Thymus (tissue), 11 donors: Measurements from ENCODE around the gene TTLL11. TPM values are rescaled to one million over a fixed set of nuclear protein-coding genes. Genes with fewer than 3 reads are reported as not detected.

Source experiments
- DNase-seq, 9 donors: peaks; one replicate each; pipeline ENCODE4 v3.0.0-alpha.2; 2013; ENCODE audit warnings: low spot score in 9 of 9, low read depth in 6 of 9, missing footprints in 1 of 9
- H3K27ac ChIP-seq, 2 donors: one replicate each; pipeline ENCODE4 v1.5.1; 2013; ENCODE audit warnings: control low read depth in 1 of 2, low read depth in 1 of 2, low read length in 1 of 2, mild to moderate bottlenecking in 1 of 2, moderate library complexity in 1 of 2
- H3K27me3 ChIP-seq, 2 donors: one replicate each; pipeline ENCODE4 v1.5.1; 2013; ENCODE audit warnings: low read length in 1 of 2; ENCODE audit not compliant: control insufficient read depth in 2 of 2, insufficient read depth in 1 of 2
- H3K36me3 ChIP-seq, 2 donors: one replicate each; pipeline ENCODE4 v1.5.1; 2013; ENCODE audit warnings: low read length in 1 of 2, mild to moderate bottlenecking in 1 of 2, moderate library complexity in 1 of 2; ENCODE audit not compliant: control insufficient read depth in 2 of 2, insufficient read depth in 2 of 2
- H3K4me1 ChIP-seq, 2 donors: one replicate each; pipeline ENCODE4 v1.5.1; 2013; ENCODE audit warnings: low read length in 2 of 2; ENCODE audit not compliant: control insufficient read depth in 2 of 2, insufficient read depth in 2 of 2
- H3K4me3 ChIP-seq, 2 donors: one replicate each; pipeline ENCODE4 v1.5.1; 2013; ENCODE audit warnings: low read length in 2 of 2, control low read depth in 1 of 2, mild to moderate bottlenecking in 1 of 2
- H3K9me3 ChIP-seq, 2 donors: one replicate each; pipeline ENCODE4 v1.5.1; 2013; ENCODE audit warnings: low read length in 1 of 2, mild to moderate bottlenecking in 1 of 2; ENCODE audit not compliant: control insufficient read depth in 2 of 2, insufficient read depth in 1 of 2
- WGBS: extraction: QIAGEN DNeasy Blood & Tissue Kit; methylation state at CpG from one replicate; pipeline ENCODE4 v1.1.7; 2013; 5-methylcytosine and 5-hydroxymethylcytosine counted together
- polyA plus RNA-seq: library from polyadenylated mRNA; stranded (reverse); fragments of 200-250 nt; gene quantifications from one replicate; pipeline ENCODE4 v1.2.3, GENCODE V29; 2013
- total RNA-seq: library from RNA; stranded (reverse); fragments of 120-200 nt; gene quantifications from one replicate; pipeline ENCODE4 v1.2.4, GENCODE V29; 2013
- donor health status: healthy.

Gene TTLL11
- total and polyA plus RNA-seq, 2 donors: 2.1 to 4.0 TPM

DNA sequence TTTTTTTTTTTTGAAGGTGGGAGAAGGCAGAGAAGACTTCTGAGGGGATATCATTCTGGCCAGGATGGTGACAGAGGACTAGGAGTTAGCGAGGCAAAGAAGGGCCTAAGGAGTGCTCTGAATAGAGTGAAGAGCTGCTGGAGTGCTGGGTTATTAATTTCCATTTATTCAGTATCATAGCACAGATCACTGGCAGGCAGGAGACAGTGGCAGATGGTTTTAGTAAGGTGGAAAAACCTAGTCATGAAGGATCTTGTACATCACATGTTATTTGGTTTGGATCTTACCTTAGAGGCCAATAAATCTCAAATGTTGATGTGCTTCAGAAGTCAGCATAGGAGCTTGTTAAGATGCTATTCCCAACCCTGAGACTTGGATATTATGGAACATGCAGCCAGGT lies 165.5 kb downstream of the TTLL11 start:
- no peaks in the 10 kb centered on the region for H3K27me3 ChIP-seq

DNA sequence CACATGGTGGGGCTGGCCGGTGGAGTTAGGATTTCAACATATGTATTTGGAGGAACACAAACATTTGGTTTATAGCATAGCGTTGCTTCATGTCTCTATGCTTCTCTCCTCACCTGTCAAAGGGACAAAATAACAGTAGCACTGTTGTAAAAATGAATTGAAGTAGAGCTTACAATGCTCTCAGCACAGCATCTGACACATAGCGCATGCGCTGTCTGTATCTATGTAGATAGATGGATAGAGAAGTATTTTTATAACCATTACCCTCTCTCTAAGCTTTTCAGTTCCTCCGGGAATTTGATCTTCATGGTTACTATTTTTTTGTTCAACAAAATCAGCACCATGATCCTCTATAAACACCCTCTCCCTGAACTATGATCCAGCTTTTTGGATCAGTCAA lies 166.0 kb downstream of the TTLL11 start:
- DNase-seq: no peak
- H3K9me3 ChIP-seq: no peaks in the 10 kb centered on the region
- no peaks in the 10 kb centered on the region for H3K27me3 ChIP-seq
- H3K4me1 ChIP-seq: peaks cover 7 to 18% of the 10 kb centered on the region in 2 donors
- no peak overlapping the region for H3K27ac ChIP-seq
- no peaks in the 10 kb centered on the region for H3K36me3 ChIP-seq
- 97% methylated on average over 5 of the region's 5 CpGs for WGBS
- H3K4me3 ChIP-seq: no peak overlapping the region

More for the DNA sequence above, 165.5 kb downstream of the TTLL11 start:
- WGBS: 98% methylated on average over 1 of the region's 1 CpG
- Histone ChIP-seq H3K27ac (no peak overlapping the region), H3K4me1 (peaks cover 7 to 18% of the 10 kb centered on the region in 2 donors), H3K4me3 (no peak overlapping the region), H3K36me3 (no peaks in the 10 kb centered on the region), H3K9me3 (no peaks in the 10 kb centered on the region)
- no peak for DNase-seq

DNA sequence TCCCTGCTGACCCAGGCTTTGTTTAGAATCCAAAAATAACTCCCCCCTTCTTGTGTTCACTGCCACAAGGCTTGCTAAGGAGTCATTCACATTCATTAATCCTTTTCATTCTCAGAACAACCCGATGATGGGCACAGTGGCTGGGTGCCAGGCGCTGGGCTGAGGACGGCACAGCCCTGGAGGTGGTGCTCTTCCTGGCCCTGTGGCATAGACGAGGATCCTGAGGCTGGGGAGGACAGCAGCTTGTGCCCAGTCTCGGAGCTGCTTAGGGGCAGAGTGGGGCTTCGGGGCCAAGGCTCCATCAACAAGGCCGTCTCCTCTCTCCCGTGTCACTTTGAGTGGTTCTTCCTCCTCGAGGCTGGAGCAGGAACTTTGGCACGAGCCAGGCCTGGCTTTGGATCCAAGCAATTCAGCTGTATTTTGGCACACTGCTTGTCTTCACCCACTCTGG lies 166.7 kb downstream of the TTLL11 start:
- no peak overlapping the region for H3K4me3 ChIP-seq
- H3K9me3 ChIP-seq: no peaks in the 10 kb centered on the region
- no peak for DNase-seq
- no peaks in the 10 kb centered on the region for H3K36me3 ChIP-seq
- WGBS: 96% methylated on average over 10 of the region's 10 CpGs
- H3K27ac ChIP-seq: no peak overlapping the region
- no peaks in the 10 kb centered on the region for H3K27me3 ChIP-seq
- peaks cover 7 to 18% of the 10 kb centered on the region in 2 donors for H3K4me1 ChIP-seq

DNA sequence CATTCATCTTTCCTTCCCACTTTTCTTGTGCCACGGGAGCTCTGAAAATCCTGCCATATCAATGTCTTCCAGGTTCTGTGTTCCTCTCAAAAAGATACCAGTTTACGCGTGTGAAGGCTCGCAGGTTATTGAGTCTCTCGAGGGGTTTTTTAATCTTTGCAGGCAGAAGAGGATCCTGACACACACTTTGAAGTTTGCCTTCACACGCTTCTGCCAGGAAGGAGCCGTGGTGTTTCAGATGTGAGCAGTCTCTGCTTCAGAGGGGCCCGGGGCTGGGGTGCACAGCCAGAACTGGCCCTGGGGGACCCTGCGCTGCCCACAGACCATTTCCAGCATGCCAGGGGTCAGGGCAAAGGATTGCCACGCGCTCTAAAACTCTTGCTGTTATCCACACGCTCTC lies 167.2 kb downstream of the TTLL11 start:
- Histone ChIP-seq H3K4me3 (no peak overlapping the region), H3K4me1 (peaks cover 7 to 18% of the 10 kb centered on the region in 2 donors), H3K9me3 (no peaks in the 10 kb centered on the region), H3K27ac (no peak overlapping the region), H3K27me3 (no peaks in the 10 kb centered on the region), H3K36me3 (no peaks in the 10 kb centered on the region)
- WGBS: 54% methylated on average over 12 of the region's 12 CpGs
- peak; percentile 14 to 76 (median 31) for DNase-seq

DNA sequence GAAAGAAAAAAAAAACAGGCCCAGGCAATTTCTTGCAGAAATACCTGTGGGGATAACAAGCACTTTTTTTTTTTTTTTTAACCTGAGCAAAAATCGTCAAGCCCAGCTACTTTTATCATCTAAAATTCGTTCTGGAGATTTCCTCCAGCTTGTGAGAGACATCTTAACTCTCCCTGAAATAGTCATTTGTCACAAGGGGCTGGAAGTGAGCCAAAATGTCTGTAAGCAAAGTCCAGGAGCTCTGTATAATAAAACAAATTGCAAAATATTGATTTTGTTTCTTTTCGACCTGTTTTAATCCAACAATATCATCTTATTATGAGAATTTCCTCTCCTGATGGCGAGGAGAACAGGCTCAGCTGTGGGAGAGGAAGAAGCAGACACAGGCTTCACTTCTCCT lies 168.4 kb downstream of the TTLL11 start:
- Histone ChIP-seq H3K4me1 (peaks cover 7 to 18% of the 10 kb centered on the region in 2 donors), H3K27me3 (no peaks in the 10 kb centered on the region), H3K9me3 (no peaks in the 10 kb centered on the region), H3K27ac (no peak overlapping the region), H3K36me3 (no peaks in the 10 kb centered on the region), H3K4me3 (no peak overlapping the region)
- 82% methylated on average over 4 of the region's 4 CpGs for whole genome bisulfite sequencing
- DNase-seq: no peak

DNA sequence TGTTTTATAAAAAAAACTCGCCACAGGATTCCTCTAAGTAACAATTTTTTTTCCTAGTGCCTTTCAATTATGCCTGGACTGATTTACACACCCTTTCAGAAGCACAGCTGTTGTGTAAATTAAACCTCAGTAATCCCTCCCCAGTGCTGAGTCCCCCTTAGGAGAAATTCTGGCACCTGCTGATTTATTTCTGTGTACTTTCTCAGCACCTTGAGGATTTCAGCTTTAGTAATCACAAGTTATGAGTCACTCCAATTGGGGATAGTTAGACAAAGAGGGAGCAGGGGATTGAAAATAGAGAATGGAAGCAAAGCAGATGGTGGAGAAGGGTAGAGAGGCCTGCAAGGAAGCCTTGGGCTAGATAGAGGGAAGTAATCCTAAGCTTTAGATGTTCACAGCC lies 171.7 kb downstream of the TTLL11 start:
- DNase-seq: no peak
- no peaks in the 10 kb centered on the region for H3K9me3 ChIP-seq
- H3K4me3 ChIP-seq: no peak overlapping the region
- no peak overlapping the region for H3K27ac ChIP-seq
- H3K36me3 ChIP-seq: no peaks in the 10 kb centered on the region
- no peaks in the 10 kb centered on the region for H3K27me3 ChIP-seq
- WGBS: 100% methylated on average over 1 of the region's 1 CpG
- peaks cover 7 to 16% of the 10 kb centered on the region in 2 donors for H3K4me1 ChIP-seq

DNA sequence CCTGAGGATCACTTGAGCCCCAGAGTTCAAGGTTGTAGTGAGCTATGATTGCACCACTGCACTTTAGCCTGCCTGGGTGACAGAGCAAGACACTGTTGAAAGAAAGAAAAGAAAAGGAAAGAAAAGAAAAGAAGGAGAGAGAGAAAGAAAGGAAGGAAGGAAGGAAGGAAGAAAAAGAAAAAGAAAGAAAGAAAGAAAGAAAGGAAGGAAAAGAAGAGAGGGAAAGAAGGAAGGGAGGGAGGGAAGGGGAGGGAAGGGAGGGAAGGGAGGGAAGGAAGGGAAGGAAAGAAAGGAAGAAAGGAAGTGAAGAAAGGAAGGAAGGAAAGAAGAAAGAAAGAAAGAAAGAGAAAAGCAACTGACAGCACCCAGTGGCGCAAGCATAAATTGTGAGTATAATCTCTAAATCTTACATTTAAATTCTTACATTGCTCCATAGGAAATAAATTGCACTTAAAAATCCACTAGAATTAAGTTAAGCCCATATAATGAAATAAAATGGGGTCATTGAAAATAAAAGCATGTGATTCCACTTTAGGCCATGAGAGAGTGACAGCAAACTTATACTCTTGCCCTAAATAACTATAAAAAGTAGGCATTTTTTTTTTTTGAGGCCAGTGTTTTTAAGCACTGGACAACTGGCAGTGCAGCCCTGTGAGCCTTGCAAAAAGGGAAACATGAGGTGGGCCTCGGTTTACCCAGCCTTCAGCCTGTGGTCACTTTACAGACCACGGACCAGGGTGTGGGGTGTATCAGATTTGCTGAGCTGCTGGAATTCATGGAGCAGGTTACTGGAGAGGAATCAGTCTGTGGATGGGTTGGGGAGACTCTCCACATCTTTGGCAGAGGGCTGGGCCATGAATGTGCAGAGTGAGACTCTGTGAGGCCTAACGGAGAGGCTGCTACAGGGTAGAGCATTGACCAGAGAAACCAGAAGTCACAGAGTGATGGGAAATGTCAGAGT lies 175.5 kb downstream of the TTLL11 start:
- 94% methylated on average over 4 of the region's 4 CpGs for WGBS
- no peaks in the 10 kb centered on the region for H3K4me1 ChIP-seq
- H3K36me3 ChIP-seq: no peaks in the 10 kb centered on the region

DNA sequence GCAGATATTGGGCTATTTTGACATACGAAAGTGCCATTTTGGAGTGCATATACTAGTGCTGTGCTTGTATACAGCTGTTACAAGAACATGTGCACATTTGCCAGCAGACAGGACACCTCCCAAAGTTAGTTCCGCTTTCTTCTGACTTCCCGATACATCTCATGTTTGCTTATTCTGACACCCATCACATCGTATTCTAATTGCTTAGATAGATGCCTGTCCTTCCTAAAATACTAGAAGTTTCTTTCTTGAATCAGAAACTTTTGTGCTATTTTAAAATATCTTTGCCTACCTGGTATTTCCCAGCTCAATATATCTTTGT lies 177.8 kb downstream of the TTLL11 start:
- Histone ChIP-seq H3K36me3 (no peaks in the 10 kb centered on the region), H3K4me1 (no peaks in the 10 kb centered on the region), H3K27ac (no peak overlapping the region), H3K9me3 (no peaks in the 10 kb centered on the region), H3K4me3 (no peak overlapping the region), H3K27me3 (no peaks in the 10 kb centered on the region)
- WGBS: 96% methylated on average over 4 of the region's 4 CpGs
- no peak for DNase-seq

More for the DNA sequence above, 175.5 kb downstream of the TTLL11 start:
- no peak overlapping the region for H3K4me3 ChIP-seq
- no peak for DNase-seq
- no peak overlapping the region for H3K27ac ChIP-seq
- no peaks in the 10 kb centered on the region for H3K27me3 ChIP-seq
- H3K9me3 ChIP-seq: no peaks in the 10 kb centered on the region

DNA sequence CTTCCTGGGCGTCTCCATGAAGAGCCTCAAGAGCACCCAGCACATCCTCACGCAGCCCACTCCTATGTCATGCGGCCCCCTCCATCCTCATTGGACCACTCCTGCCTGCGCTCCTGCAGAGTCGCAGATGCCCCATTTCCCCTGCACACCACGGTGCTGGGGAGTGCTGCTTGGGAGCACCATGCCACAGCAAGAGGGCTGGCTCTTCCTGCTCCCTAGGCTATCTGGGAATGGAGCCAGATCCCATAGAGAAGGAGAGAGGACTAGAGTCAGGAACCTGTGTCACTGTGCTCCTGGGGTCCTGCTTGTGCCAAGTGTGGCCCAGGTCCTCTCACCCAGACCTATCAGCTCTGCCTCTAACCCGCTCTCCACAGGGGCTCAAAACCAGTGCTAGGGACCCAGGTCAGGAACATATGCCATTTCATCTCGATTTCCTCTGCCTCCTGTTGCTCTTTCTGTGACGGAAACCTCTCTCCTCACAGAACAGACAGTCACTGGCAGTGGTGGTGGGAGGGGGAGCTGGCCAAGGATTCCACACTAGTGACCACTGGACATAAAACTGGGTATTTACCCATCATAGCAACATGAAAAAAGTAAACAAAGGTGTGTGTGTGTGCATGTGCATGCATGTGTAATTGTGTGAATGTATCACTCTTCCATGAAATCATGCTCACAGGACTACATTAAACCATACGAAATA lies 178.4 kb downstream of the TTLL11 start:
- H3K4me3 ChIP-seq: no peak overlapping the region
- 87% methylated on average over 10 of the region's 10 CpGs for WGBS
- H3K4me1 ChIP-seq: no peaks in the 10 kb centered on the region
- DNase-seq: no peak
- no peaks in the 10 kb centered on the region for H3K27me3 ChIP-seq
- peaks cover 0 to under 1% of the 10 kb centered on the region in 2 donors for H3K9me3 ChIP-seq
- H3K36me3 ChIP-seq: no peaks in the 10 kb centered on the region
- H3K27ac ChIP-seq: no peak overlapping the region
